NCI-H82 treated with DMSO at 0.1 percent for 48 hours (cell line): ENCODE measurements around the gene CELF1.

Source experiments
- DNase-seq: peaks from one replicate; lab custom pipeline; 2025; ENCODE audit not compliant: unreplicated experiment; lab: John Stamatoyannopoulos, UW

The CELF1 gene

DNA sequence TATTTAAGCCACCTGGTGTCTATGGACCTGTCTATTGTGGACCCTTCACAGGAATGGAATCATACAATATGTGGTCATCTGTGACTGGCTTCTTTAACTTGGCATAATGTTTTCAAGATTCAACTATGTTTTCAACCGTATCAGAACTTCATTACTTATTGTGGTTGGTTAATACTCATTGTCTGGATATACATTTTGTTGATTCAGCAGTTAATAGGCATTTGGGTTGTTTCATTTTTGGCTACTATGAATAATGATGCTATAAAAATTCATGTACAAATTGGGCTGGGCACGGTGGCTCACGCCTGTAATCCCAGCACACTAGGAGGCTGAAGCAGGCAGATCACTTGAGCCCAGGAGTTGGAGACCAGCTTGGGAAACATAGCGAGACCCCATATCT, 101.5 kb downstream of the CELF1 start:
- DNase-seq, result no peak

DNA sequence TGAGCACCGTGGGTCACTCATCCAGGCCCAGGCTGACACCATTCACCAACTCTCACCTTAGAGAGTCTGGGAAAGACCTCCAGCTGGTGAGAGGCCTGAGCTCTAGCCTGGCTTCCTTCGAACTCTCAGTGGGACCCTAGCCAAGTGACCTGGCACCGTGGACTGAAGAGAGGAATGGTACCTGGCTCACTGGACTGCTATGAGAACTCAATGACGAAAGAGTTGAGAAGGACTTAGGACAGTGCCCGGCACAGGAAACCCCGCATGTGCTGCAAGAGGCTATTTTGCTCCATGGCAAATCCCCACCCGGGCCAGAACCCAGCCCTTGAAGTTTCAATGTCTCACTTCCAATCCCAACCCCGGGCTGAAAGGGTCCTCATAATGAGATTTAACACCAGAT, 103.4 kb downstream of the CELF1 start:
- DNase-seq, result no peak

DNA sequence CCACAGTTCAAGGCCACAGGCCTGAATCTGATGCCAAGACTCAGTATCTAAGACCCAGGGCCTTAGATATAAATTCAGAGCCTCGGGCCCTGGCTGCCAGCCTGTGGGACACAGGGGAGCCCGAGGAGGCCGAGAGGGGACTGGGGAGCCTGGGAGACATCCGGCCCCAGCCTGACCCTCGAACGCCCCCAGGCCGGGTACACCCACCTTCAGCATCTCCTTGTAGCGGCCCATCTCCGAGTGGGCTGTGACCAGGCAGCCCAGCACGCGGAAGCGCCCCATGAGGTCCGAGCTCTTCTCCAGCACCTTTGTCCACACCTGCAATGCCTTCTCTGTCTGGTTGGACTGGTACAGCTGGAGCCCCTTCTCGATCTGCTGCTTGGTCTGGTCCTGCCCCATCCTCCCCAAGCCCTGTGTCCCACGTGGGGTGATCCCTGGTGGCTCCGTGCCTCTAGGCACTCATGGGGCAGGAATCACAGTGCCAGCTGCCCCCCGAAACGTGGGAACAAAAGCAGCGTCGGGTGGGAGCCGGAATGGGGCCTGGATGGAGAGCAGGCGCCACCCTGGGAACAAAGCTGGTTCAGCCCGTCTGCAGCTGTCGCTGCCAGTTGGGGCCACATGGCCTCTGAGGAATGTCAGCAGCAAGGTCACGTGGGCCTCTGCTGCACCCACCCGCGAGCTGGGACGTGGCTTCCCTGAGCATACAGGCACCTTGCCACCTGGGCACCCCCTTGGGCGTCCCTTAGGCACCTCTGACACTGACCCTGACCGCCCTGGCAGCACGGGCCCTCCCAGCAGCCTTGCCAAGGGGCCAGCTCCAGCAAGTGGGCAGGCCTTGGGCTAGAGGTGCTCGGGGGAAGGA, 104.1 kb downstream of the CELF1 start, which contains the start of gene RAPSN:
Gene RAPSN, minus strand, starts transcription at position 571 of the 862 bp plus-strand sequence. Its CDS starts 172 bp downstream, at position 399.
- DNase-seq, result no peak

DNA sequence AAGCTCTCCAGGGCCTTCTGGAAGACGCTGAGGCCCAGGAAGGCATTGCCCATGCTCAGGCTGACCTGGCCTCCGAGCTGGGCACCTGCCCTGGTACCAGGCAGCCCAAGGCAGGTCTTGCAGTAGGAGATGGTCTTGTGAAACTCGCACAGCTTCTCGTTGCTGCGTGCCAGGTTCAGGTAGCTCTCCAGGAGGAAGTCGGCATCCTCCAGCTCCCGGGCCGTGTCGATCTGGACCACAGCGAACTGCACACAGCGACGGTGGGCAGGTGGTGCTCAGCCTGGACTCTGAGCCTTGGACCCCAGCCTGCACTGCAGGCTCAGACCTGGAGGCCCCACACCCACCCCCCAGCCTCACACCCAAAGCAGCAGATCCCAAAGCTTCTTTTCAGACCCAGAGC, 105.0 kb downstream of the CELF1 start:
- no peak for DNase-seq

DNA sequence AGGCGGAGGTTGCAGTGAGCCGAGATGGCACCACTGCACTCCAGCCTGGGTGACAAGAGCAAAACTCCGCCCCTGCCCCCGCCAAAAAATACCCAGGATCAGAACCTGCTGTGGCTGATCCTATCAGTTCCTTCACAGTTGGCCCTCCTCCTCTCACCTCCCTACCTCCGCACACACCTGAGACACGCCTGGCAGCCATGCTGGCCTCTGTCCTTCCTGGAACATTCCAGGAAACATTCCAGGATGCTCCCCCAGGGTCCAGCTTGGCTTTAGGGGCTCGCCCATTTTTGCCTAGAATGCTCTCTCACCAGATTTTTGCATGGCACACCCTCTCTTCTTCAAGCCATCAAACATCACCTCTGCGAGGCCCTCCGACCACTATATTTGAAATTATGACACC, 106.1 kb downstream of the CELF1 start:
- no peak for DNase-seq

DNA sequence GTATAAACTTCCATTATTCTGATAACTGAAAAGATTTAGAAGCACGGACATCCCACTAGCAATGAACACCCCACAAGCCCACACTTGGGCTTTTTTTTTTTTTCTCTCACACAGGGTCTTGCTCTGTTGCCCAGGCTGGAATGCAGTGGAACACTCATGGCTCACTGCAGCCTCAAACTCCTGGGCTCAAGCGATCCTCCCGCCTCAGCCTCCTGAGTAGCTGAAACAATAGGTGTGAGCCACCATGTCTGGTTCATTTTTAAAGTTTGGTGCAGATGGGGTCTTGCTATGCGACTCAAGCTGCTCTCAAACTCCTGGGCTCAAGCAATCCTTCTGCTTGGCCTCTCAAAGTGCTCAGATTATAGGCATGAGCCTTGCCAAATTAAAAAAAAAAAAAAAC, 107.1 kb downstream of the CELF1 start:
- DNase-seq, result no peak

DNA sequence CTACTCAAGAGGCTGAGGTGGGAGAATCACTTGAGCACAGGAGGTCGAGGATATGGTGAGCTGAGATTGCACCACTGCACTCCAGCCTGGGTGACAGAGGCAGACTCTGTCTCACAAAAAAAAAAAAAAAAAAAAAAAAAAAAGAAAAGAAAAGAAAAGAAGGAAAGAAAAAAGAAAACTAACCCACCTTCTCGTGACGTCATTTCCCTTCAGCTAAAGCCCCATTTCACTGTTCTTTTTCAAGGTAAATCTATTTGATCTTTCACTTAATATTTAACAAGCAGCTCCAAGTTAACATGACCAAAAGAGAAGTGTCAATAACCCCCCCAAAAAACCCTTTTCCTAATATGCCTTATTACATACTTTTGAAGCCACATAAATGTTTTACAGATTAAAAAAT, 109.1 kb downstream of the CELF1 start:
- no peak for DNase-seq

DNA sequence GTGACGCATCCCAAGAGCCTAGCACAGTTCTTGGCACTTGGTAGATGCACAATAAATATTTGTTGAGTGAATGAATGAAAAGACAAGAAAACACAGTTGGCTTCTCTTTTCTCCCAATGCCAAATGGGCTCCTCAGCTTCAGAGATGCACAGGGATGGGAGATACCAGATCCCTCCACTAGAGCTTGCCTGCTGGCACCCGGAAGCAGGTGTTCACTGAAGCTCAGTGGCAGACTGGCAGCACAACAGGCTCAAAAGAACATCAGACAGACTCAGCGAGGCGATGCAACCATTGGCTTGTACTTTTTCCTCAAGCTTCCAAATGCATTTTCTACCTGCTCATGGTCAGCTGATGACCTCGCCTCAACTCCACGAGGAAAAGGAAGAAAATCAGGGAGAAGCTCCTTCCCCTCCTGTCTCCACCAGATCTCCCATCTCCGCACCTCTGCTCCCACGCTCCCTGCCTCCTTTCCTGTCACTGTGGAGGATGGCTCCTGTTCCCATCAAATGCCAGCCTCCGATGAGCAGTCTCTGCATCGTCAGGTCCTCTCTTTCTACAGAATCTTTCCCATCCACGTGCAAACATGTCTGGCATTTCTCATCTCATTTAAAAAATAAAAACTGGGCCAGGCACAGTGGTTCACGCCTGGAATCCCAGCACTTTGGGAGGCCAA, 109.8 kb downstream of the CELF1 start:
- DNase-seq, result no peak

DNA sequence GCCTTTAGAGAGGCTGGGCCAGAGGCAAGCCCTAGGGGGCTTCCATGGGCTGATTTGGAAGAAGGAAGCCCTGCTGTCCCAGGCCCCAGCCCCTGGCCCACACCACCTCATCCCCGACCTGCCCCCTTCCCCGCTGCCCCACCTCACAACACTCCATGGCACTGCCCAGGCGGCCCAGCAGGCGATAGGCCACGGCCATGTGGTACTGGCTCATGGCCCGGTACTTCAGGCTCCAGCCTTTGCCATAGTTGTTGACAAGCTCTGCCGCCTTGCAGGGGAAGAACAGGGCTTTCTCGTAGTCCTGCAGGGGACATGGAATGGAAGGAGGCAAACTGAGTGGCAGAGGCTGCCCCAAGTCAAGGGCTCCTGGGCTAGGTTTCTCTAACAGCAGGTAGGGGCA, 110.4 kb downstream of the CELF1 start:
- DNase-seq, result no peak

DNA sequence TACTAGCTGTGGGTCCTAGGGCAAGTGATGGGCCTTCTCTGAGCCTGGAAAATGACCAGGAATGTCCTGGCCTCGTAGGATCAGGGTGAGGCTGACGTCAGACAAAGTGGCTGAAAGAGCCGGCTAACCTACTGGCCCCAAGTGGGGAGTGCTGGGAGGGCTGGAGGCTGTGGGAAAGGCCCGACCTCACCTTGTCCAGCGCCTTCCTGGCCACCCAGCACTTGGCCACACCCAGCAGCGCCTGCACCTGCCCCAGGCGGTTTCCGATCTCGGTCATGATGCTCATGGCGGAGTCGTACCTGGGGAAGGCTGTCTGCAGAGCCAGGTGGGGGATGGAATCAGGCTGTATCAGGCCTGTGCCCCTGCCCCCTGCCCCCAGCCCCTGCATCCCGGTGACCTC, 111.5 kb downstream of the CELF1 start:
- DNase-seq, result no peak

DNA sequence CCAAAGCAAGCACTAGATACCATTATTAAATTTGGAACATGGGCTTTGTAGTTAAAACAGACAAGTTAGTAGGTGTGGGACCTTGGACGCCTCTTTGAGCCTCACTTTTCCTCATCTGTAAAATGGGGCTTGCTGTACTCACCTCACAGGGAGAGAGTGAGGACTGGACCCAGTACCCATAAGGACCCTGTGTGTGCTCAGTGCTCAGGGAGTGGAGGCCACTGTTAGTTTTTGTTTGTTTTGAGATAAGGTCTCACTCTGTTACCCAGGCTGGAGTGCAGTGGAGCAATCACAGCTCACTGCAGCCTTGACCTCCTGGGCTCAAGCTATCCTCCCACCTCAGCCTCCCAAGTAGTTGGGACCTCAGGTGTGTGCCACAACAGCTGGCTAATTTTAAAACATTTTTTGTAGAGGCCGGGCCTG, 112.9 kb downstream of the CELF1 start:
- no peak for DNase-seq

DNA sequence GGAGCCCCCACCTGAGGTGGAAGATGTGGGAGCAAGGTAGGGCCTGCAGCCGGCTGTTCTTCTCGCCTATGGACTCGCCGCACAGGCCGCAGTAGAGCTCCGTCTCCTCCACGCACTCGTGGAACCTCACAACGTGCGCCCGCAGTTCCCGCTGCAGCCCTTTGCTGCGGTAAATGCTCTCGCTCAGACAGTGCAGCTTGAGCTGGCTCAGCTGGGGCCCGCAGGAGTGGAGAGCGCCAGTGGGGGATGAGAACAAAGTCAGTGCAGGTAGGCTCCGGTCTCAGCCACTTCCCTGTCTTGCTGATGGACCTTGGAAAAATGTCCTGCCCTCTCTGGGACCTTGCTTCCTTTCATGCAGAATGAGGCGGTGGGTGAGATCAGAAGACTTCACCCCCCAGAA, 114.2 kb downstream of the CELF1 start:
- DNase-seq, result no peak

DNA sequence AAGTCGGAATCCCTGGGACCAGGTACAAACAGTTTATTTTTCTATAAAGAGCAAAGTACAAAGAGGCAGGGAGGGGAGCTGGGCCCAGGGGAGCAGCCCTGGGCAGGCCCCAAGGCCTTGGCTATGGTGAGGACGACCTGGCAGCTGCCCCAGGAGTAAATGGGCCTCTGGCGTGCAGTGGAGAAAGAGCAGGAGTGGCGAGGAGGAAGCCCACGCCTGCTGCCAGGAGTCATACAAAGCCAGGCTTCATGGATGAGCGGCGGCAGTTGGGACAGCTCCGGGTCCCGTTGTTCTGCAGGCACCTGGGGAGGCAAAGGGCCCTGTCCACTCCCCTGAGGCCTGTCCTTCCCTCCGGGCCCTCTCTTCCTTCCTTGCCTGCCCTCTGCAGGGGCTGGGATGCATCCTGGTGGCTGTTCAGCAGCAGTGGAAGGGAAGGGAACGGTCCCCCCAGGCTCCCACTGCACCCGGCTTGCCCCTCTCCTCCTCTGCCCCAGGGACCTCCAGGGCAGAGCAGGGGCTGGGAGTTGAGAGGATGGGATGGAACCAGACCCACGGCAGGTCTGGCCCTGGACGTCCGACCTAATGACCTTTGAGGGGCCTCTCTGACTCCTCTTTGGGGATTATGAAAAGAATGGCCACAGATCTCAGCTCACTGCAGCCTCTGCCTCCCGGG, 115.0 kb downstream of the CELF1 start:
- no peak for DNase-seq

DNA sequence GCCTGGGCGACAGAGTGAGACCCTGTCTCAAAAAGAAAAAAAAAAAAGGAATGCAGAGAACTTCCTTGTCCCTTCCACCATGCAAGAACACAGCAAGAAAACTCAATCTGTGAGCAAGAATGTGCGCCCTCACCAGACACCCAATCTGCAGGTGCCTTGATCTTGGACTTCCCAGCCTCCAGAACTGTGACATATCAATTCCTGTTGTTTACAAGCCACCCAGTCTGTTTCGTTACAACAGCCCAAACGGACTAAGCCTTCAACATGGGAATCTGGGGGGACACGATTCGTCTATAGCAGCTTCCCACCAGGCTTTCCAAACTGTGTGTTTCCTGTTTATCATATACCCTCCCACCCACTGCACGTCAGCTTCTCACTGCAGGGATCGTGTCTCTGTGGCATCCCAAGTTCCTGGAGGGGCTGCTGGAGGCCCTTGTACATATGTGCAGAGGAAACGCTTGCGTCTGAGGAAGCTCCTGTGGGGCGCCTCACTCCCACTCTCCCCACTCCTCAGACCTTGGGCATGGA, 115.7 kb downstream of the CELF1 start:
- DNase-seq, result no peak

DNA sequence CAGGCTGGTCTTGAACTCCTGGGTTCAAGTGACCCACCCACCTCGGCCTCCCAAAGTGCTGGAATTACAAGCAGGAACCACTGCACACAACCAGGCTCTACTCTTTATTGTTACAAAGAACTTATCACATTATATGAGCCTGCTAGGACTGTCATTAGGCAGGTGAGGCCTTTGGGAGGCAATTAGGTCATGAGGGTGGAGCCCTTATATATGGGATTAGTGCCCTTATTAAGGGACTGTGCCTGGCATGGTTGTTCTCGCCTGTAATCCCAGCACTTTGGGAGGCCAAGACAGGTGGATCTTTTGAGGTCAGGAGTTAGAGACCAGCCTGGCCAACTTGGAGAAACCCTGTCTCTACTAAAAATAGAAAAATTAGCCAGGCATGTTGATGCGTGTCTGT, 116.2 kb downstream of the CELF1 start:
- DNase-seq, result no peak

DNA sequence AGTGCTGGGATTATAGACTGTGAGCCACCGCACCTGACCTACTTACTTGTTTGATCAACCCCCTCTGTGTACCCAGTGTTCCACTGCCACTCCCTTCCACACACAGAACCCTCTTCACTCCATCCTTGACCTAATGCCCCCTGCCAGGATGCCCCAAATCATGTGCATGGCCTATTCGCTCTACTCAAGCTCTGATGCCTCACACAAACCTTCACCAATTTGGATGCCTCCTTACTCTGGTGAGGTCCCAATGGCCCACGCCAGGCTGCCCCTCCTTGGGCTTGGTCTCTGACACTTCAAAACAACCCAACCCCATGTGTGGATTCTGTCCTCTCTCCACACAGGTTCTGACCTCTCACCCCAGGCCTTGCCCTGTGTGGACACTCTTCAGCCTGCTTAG, 117.2 kb downstream of the CELF1 start:
- DNase-seq, result no peak

DNA sequence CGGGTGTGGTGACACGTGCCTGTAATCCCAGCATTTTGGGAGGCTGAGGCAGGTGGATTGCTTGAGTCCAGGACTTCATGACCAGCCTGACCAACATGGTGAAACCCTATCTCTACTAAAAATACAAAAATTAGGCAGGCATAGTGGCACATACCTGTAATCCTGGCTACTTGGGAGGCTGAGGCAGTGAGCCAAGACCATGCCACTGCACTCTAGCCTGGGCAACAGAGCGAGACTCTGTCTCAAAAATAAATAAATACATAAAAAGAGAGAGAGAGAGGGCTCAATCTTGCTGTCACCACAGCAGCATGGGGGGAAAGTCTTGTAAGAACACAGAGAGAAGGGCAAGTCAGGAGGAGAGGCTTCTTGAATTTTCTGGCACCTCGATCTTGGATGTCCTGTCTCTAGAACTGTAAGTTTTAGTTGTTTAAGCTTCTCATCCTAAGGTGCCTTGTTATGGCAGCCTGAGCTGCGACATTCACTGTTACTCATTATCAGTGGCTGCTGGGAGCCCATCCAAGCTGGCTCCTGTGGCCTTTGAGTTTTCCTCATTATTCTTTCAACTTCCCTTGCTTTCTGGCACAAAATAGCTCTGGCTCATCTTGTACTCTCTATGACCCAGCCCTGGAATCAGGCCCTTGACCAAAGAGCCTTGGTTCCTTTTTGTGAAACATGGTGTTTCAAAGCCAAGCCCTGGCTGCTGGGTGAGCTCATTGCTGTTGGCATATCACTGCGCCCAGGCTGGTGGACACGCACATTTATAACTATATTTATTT, 118.7 kb downstream of the CELF1 start:
- DNase-seq, result no peak

DNA sequence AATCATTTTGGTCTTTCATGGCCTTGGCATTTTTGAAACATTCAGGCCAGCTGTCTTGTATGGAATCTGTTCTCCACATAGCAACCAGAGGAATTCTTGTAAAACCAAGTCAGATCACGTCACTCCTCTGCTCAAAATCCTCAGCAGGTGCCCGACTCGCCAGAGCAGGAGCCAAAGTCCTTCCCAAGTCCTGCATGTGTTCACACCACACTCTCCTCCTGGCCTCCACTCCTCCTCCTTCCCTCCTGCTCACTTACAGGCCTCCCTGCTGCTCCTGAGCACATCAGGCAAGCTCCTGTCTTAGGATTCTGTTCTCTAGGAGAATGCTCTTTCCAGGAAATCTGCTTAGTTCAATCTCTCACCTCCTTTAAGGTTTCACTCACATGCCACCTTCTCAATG, 119.8 kb downstream of the CELF1 start:
- DNase-seq, result no peak

DNA sequence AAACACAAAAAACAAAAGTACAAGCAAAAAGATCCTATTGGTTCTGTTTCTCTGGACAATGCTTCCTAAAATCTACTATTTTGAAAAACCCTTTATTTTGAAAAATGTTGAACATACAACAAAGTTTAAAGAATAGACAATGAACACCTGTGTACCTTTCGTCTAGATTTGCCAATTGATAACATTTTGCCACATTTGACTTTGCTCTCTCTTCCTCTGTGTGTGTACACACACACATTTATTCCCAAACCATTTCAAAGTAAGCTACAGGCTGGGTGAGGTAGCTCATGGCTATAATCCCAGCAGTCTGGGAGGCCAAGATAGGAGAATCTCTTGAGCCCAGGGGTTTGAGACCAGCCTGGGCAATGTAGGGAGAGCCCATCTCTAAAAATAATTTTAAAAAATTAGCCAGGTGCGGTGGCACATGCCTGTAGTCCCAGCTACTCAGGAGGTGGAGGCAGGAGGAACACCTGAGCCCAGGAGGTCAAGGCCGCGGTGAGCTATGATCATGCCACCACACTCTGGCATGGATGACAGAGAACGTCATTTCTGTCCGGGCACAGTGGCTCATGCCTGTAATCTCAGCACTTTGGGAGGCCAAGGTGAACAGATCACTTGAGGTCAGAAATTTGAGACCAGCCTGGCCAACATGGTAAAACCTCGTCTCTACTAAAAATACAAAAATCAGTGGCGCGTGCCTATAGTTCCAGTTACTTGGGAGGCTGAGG, 121.4 kb downstream of the CELF1 start:
- DNase-seq, result no peak

DNA sequence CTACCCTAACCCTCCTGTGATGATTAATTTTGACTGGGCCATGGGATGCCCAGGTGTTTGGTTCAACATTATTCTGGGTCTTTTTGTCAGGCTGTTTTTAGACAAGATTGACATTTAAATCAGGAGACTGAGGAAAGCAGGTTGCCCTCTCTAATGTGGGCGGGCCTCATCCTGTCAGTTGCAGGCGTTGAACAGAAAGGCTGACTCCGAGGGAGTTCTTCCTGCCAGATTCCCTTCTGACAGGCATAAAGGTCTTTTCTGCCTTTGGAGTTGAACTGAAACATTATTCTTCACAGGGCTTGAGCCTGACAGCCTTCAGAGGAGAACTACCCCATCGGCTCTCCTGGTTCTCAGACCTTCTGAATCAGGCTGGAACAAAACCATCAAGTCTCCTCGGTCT, 122.4 kb downstream of the CELF1 start:
- DNase-seq, result no peak
